SK-N-SH (cell line): ENCODE data around the gene MYO15B.

Experiments
- TF ChIP-seq, protein P1 (sequence below): fragments of 200-600 bp; sonication (generic); IDR thresholded peaks from 2 replicates; pipeline ENCODE4 v1.6.1; 2017; ENCODE audit warnings: antibody characterized with exemption, mild to moderate bottlenecking, moderate library complexity
- TF ChIP-seq, protein P2 (sequence below): IDR thresholded peaks from 2 replicates; pipeline ENCODE4 v1.4.0; 2012; ENCODE audit warnings: low read depth, borderline replicate concordance

DNA sequence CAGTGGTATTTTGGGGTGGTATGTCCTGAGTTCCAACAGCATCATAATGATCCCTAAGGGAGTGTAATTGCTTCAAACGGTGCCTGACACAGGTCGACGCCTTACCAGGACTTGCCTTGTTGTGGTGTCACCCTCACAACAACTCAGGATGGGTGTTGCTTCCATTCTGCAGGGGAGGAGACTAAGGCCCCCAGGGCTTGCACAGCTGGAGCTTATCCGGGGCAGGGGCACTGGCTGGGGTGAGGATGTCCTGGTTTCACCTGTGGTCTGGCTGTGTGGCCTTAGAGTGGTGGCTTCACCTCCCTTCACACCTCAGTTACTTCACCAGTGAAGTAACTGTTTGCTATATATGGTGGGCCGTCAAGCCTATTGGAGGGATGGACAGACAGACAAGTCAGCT is 38.8 kb upstream of the MYO15B start:
- TF ChIP-seq, protein P1, sequence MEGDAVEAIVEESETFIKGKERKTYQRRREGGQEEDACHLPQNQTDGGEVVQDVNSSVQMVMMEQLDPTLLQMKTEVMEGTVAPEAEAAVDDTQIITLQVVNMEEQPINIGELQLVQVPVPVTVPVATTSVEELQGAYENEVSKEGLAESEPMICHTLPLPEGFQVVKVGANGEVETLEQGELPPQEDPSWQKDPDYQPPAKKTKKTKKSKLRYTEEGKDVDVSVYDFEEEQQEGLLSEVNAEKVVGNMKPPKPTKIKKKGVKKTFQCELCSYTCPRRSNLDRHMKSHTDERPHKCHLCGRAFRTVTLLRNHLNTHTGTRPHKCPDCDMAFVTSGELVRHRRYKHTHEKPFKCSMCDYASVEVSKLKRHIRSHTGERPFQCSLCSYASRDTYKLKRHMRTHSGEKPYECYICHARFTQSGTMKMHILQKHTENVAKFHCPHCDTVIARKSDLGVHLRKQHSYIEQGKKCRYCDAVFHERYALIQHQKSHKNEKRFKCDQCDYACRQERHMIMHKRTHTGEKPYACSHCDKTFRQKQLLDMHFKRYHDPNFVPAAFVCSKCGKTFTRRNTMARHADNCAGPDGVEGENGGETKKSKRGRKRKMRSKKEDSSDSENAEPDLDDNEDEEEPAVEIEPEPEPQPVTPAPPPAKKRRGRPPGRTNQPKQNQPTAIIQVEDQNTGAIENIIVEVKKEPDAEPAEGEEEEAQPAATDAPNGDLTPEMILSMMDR, result no peak
- TF ChIP-seq, protein P2, sequence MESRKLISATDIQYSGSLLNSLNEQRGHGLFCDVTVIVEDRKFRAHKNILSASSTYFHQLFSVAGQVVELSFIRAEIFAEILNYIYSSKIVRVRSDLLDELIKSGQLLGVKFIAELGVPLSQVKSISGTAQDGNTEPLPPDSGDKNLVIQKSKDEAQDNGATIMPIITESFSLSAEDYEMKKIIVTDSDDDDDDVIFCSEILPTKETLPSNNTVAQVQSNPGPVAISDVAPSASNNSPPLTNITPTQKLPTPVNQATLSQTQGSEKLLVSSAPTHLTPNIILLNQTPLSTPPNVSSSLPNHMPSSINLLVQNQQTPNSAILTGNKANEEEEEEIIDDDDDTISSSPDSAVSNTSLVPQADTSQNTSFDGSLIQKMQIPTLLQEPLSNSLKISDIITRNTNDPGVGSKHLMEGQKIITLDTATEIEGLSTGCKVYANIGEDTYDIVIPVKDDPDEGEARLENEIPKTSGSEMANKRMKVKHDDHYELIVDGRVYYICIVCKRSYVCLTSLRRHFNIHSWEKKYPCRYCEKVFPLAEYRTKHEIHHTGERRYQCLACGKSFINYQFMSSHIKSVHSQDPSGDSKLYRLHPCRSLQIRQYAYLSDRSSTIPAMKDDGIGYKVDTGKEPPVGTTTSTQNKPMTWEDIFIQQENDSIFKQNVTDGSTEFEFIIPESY, result no peak
